HG03558 (cell line): Measurements from ENCODE around the gene RGCC.
A peak's percentile ranks its signal among the peaks of the same experiment; 100 is the strongest.

ENCODE experiments used
- ATAC-seq: cut with Tn5 transposase; IDR thresholded peaks from one replicate; pipeline ENCODE4 v1.9.1; 2021; ENCODE audit warnings: moderate number of reproducible peaks; ENCODE audit not compliant: unreplicated experiment; ENCODE audit errors: extremely low read depth

The RGCC gene

GRCh38 chr13:41452462-41452861 is 4.9 kb upstream of the RGCC start:
- no peak for ATAC-seq

GRCh38 chr13:41453620-41454019 is 3.7 kb upstream of the RGCC start:
- ATAC-seq = no peak

GRCh38 chr13:41454170-41454569 is 3.2 kb upstream of the RGCC start:
- ATAC-seq = no peak

- no peak for ATAC-seq
These were observed 1.5 kb upstream of the RGCC start for GRCh38 chr13:41455725-41456419.

- ATAC-seq = no peak
These were observed 338 bp downstream of the RGCC start for GRCh38 chr13:41457589-41458186.

GRCh38 chr13:41458187-41458760 is 924 bp downstream of the RGCC start:
- no peak for ATAC-seq

GRCh38 chr13:41458761-41459431 is 1.5 kb downstream of the RGCC start:
- no peak for ATAC-seq

GRCh38 chr13:41459432-41460073 is 2.2 kb downstream of the RGCC start:
- no peak for ATAC-seq

GRCh38 chr13:41460074-41460465 is 2.7 kb downstream of the RGCC start:
- no peak for ATAC-seq

- ATAC-seq = no peak
These were observed 3.6 kb downstream of the RGCC start for GRCh38 chr13:41460930-41461329.

GRCh38 chr13:41461527-41462139 is 4.3 kb downstream of the RGCC start:
- ATAC-seq = no peak

GRCh38 chr13:41462427-41462826 is 5.1 kb downstream of the RGCC start:
- no peak for ATAC-seq

GRCh38 chr13:41463838-41464602 is 6.7 kb downstream of the RGCC start:
- ATAC-seq = no peak

GRCh38 chr13:41465241-41465847 is 8.0 kb downstream of the RGCC start:
- ATAC-seq = peak; percentile 78

- ATAC-seq = no peak
These were observed 8.6 kb downstream of the RGCC start for GRCh38 chr13:41465898-41466320.

- no peak for ATAC-seq
These were observed 10.1 kb downstream of the RGCC start for GRCh38 chr13:41467425-41467945.

- ATAC-seq = no peak
These were observed 11.3 kb downstream of the RGCC start for GRCh38 chr13:41468631-41469030.

- ATAC-seq = no peak
These were observed 12.8 kb downstream of the RGCC start for GRCh38 chr13:41470196-41470595.

- ATAC-seq = no peak
These were observed 14.4 kb downstream of the RGCC start for GRCh38 chr13:41471785-41472184.
